Spleen (tissue), 7 donors: ENCODE measurements around the gene GGT7.
A peak's percentile ranks its signal among the peaks of the same experiment; 100 is the strongest.

Experiments
- CTCF ChIP-seq, 11 experiments: fragments of 200-600 bp in 7 of 11; fragments of 450-650 bp in 4 of 11; sonication (generic) in 4 of 11; IDR thresholded peaks in 8 of 11; conservative IDR thresholded peaks in 3 of 11; 1 replicate in 7 of 11; 2 replicates in 4 of 11; pipeline versions ENCODE4 v1.4.0 to v1.8.0; 2016 to 2021; ENCODE audit warnings: antibody characterized with exemption in 11 of 11, inconsistent platforms in 4 of 11, mild to moderate bottlenecking in 1 of 11
- POLR2AphosphoS5 ChIP-seq, 3 donors: sonication (generic); formaldehyde crosslinking; IDR thresholded peaks; one replicate each; pipeline ENCODE4 v1.5.1; 2017; ENCODE audit warnings: antibody characterized with exemption in 3 of 3
- donor health status: DM: no; HTN: no; CAD: no; lungs with moderate emphysema.
- donor health status: DM: no; HTN: no; CAD: no.
- donor health status: DM: no; HTN: no; CAD: no.

- peak in 1 of 3 donors; percentile 45 for TF ChIP-seq POLR2AphosphoS5 (IDR thresholded peaks at IDR 0.05)
- TF ChIP-seq CTCF (IDR thresholded peaks at IDR 0.05 in 8 of 11, conservative IDR thresholded peaks at IDR 0.05 in 3 of 11) = no peak
Observed at GRCh38 chr20:34904202-34904621, 31.6 kb upstream of the GGT7 start.
